A549 (cell line): ENCODE measurements around the gene EVA1C.

ENCODE experiments used
- CHD4 ChIP-seq: fragments of 200-600 bp; sonication (generic); IDR thresholded peaks from 2 replicates; pipeline ENCODE4 v1.6.1; 2016; ENCODE audit warnings: antibody characterized with exemption, mild to moderate bottlenecking, borderline replicate concordance
- EP300 ChIP-seq, 2 experiments: fragments of >200 bp; sonication (Bioruptor Twin); formaldehyde crosslinking; IDR thresholded peaks; 2 replicates in 1 of 2; 3 replicates in 1 of 2; pipeline ENCODE4 v1.6.1; 2016 to 2017
- JUN ChIP-seq, 2 experiments: fragments of >200 bp; sonication (Bioruptor Twin); formaldehyde crosslinking; IDR thresholded peaks; 2 replicates in 1 of 2; 3 replicates in 1 of 2; pipeline ENCODE4 v1.6.1; 2016 to 2017
- MAFK ChIP-seq: fragments of 450-650 bp; IDR thresholded peaks from 2 replicates; pipeline ENCODE4 v1.6.1; 2014; ENCODE audit not compliant: partially characterized antibody
- MAZ ChIP-seq: fragments of 150-350 bp; IDR thresholded peaks from 2 replicates; pipeline ENCODE4 v1.6.1; 2014; ENCODE audit warnings: antibody characterized with exemption, low read depth, low read length, borderline replicate concordance
- POLR2A ChIP-seq: IDR thresholded peaks from 2 replicates; pipeline ENCODE4 v1.6.1; 2012; ENCODE audit warnings: mild to moderate bottlenecking, low read length
- RAD21 ChIP-seq, 2 experiments: fragments of >200 bp in 1 of 2; sonication (Bioruptor Twin) in 1 of 2; formaldehyde crosslinking in 1 of 2; IDR thresholded peaks in 1 of 2; conservative IDR thresholded peaks in 1 of 2; 2 replicates in 1 of 2; 3 replicates in 1 of 2; pipeline ENCODE4 v1.6.1; 2012 to 2018; ENCODE audit warnings: inconsistent platforms in 1 of 2
- SMC3 ChIP-seq: fragments of >200 bp; sonication (Bioruptor Twin); formaldehyde crosslinking; IDR thresholded peaks from 3 replicates; pipeline ENCODE4 v1.6.1; 2018; ENCODE audit warnings: inconsistent platforms
- TF ChIP-seq, protein P1 (sequence below): IDR thresholded peaks from 2 replicates; pipeline ENCODE4 v1.6.1; 2012
- TF ChIP-seq, protein P2 (sequence below): fragments of >200 bp; sonication (Bioruptor Twin); formaldehyde crosslinking; IDR thresholded peaks from 3 replicates; pipeline ENCODE4 v1.5.1; 2016

DNA sequence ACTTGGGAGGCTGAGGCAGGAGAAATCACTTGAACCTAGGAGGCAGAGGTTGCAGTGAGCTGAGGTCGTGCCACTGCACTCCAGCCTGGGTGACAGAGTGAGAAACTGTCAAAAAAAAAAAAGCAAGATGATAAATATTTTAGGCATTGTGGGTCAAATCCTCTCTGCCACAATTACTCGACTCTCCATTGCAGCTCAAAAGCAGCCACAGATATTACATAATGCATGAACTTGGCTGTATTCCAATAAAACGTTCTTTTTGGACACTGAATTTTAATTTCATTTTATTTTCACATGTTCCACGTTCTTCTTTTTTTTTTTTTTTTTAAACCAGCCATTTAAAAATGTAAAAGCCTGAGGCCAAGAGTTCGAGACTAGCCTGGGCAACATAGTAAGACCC lies 103.4 kb downstream of the EVA1C start:
- no peak for TF ChIP-seq CHD4
- TF ChIP-seq POLR2A, result no peak
- TF ChIP-seq, protein P1, sequence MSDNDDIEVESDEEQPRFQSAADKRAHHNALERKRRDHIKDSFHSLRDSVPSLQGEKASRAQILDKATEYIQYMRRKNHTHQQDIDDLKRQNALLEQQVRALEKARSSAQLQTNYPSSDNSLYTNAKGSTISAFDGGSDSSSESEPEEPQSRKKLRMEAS, result no peak
- TF ChIP-seq, protein P2, sequence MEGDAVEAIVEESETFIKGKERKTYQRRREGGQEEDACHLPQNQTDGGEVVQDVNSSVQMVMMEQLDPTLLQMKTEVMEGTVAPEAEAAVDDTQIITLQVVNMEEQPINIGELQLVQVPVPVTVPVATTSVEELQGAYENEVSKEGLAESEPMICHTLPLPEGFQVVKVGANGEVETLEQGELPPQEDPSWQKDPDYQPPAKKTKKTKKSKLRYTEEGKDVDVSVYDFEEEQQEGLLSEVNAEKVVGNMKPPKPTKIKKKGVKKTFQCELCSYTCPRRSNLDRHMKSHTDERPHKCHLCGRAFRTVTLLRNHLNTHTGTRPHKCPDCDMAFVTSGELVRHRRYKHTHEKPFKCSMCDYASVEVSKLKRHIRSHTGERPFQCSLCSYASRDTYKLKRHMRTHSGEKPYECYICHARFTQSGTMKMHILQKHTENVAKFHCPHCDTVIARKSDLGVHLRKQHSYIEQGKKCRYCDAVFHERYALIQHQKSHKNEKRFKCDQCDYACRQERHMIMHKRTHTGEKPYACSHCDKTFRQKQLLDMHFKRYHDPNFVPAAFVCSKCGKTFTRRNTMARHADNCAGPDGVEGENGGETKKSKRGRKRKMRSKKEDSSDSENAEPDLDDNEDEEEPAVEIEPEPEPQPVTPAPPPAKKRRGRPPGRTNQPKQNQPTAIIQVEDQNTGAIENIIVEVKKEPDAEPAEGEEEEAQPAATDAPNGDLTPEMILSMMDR, result no peak
- no peak for TF ChIP-seq JUN (IDR thresholded peaks at IDR 0.05)
- no peak for TF ChIP-seq EP300 (IDR thresholded peaks at IDR 0.05)
- no peak for TF ChIP-seq MAFK
- TF ChIP-seq RAD21 (conservative IDR thresholded peaks at IDR 0.05 in 1 of 2, IDR thresholded peaks at IDR 0.05 in 1 of 2), result no peak
- no peak for TF ChIP-seq SMC3
- TF ChIP-seq MAZ, result no peak
